HG03520 (cell line): ENCODE results near the gene RERE.

Source experiments
- ATAC-seq: cut with Tn5 transposase; IDR thresholded peaks from one replicate; pipeline ENCODE4 v1.9.1; 2021; ENCODE audit warnings: mild to moderate bottlenecking, moderate library complexity; ENCODE audit not compliant: unreplicated experiment

RERE gene

GRCh38 chr1:8325771-8326170, 491.7 kb downstream of the RERE start:
- no peak for ATAC-seq

- ATAC-seq, result no peak
Observed at GRCh38 chr1:8324176-8324810, 493.1 kb downstream of the RERE start.

GRCh38 chr1:8323706-8324105, 493.7 kb downstream of the RERE start:
- ATAC-seq, result no peak

- no peak for ATAC-seq
Observed at GRCh38 chr1:8321612-8322011, 495.8 kb downstream of the RERE start.

- ATAC-seq, result no peak
Observed at GRCh38 chr1:8318436-8318835, 499.0 kb downstream of the RERE start.

GRCh38 chr1:8317647-8318381, 499.6 kb downstream of the RERE start, which contains the start of gene SLC45A1:
Gene SLC45A1 (plus strand): TSS chr1:8318114. CDS start chr1:8324330, 6,216 bp downstream.
- peak; percentile 55 for ATAC-seq

GRCh38 chr1:8315573-8316475, 501.6 kb downstream of the RERE start:
- ATAC-seq, result no peak

- no peak for ATAC-seq
Observed at GRCh38 chr1:8314346-8315280, 502.8 kb downstream of the RERE start.

GRCh38 chr1:8313231-8313630, 504.2 kb downstream of the RERE start:
- ATAC-seq, result no peak

- ATAC-seq, result no peak
Observed at GRCh38 chr1:8312235-8313218, 504.9 kb downstream of the RERE start.

- ATAC-seq, result no peak
Observed at GRCh38 chr1:8311068-8311718, 506.2 kb downstream of the RERE start.

GRCh38 chr1:8307628-8308027, 509.8 kb downstream of the RERE start:
- no peak for ATAC-seq

GRCh38 chr1:8303876-8304275, 513.6 kb downstream of the RERE start:
- ATAC-seq, result no peak

- no peak for ATAC-seq
Observed at GRCh38 chr1:8303141-8303540, 514.3 kb downstream of the RERE start.
